GM23338 (cell line): ENCODE measurements around the gene SMIM31. TPM values are rescaled to one million over a fixed set of nuclear protein-coding genes. Genes with fewer than 3 reads are reported as not detected.

Experiments used
- ATAC-seq: fragments of 200-7000 bp; cut with Tn5 transposase; 3 replicates; pipeline ENCODE4 v1.9.1; 2020
- DNase-seq: peaks from one replicate; pipeline ENCODE4 v3.0.0-alpha.2; 2015; ENCODE audit warnings: low spot score
- H2AFZ ChIP-seq: fragments of 200-600 bp; sonication (generic); 2 replicates; pipeline ENCODE4 v1.8.0; 2016; ENCODE audit warnings: antibody characterized with exemption, mild to moderate bottlenecking, moderate library complexity
- H3F3A ChIP-seq: fragments of 200-600 bp; sonication (generic); replicated peaks from 2 replicates; pipeline ENCODE4 v1.8.0; 2017; ENCODE audit warnings: antibody characterized with exemption, mixed run types, low read depth
- H3K27ac ChIP-seq: fragments of 200-600 bp; sonication (generic); 2 replicates; pipeline ENCODE4 v1.6.1; 2016; ENCODE audit warnings: low read depth
- H3K27me3 ChIP-seq: fragments of 200-600 bp; sonication (generic); 2 replicates; pipeline ENCODE4 v1.8.0; 2016; ENCODE audit warnings: mild to moderate bottlenecking, mixed run types, moderate library complexity; ENCODE audit not compliant: insufficient read depth
- H3K36me3 ChIP-seq: fragments of 200-600 bp; sonication (generic); 2 replicates; pipeline ENCODE4 v1.8.0; 2016; ENCODE audit warnings: mild to moderate bottlenecking; ENCODE audit not compliant: insufficient read depth
- H3K4me1 ChIP-seq: fragments of 200-600 bp; sonication (generic); 2 replicates; pipeline ENCODE4 v1.8.0; 2016; ENCODE audit warnings: mild to moderate bottlenecking, moderate library complexity; ENCODE audit not compliant: insufficient read depth
- H3K4me2 ChIP-seq: fragments of 200-600 bp; sonication (generic); 2 replicates; pipeline ENCODE4 v1.7.1; 2017; ENCODE audit warnings: mixed run types
- H3K4me3 ChIP-seq: fragments of 200-600 bp; sonication (generic); 2 replicates; pipeline ENCODE4 v1.6.1; 2016; ENCODE audit warnings: mixed run types
- H3K79me2 ChIP-seq: fragments of 200-600 bp; sonication (generic); replicated peaks from 2 replicates; pipeline ENCODE4 v1.8.0; 2017; ENCODE audit warnings: mild to moderate bottlenecking; ENCODE audit not compliant: insufficient read depth
- H3K9me2 ChIP-seq: fragments of 200-600 bp; sonication (generic); 2 replicates; pipeline ENCODE4 v1.8.0; 2017; ENCODE audit not compliant: insufficient read depth
- H4K20me1 ChIP-seq: fragments of 200-600 bp; sonication (generic); replicated peaks from 2 replicates; pipeline ENCODE4 v1.8.0; 2017; ENCODE audit warnings: mild to moderate bottlenecking; ENCODE audit not compliant: insufficient read depth
- H3K27ac Mint-ChIP-seq: 2 replicates; pipeline ENCODE4 v1.8.0; 2020; ENCODE audit warnings: inconsistent platforms, mild to moderate bottlenecking, moderate library complexity, mixed read lengths
- H3K27me3 Mint-ChIP-seq: 3 replicates; pipeline ENCODE4 v1.8.0; 2022; ENCODE audit warnings: low read depth, mild to moderate bottlenecking, moderate library complexity, mixed read lengths, inconsistent platforms; ENCODE audit not compliant: insufficient read depth, poor library complexity
- H3K36me3 Mint-ChIP-seq: 3 replicates; pipeline ENCODE4 v1.8.0; 2021; ENCODE audit warnings: low read depth, mild to moderate bottlenecking, inconsistent platforms, moderate library complexity, mixed read lengths
- H3K4me1 Mint-ChIP-seq: 3 replicates; pipeline ENCODE4 v1.8.0; 2020; ENCODE audit warnings: mild to moderate bottlenecking, inconsistent platforms, mixed read lengths
- H3K4me3 Mint-ChIP-seq: 3 replicates; pipeline ENCODE4 v1.8.0; 2021; ENCODE audit warnings: moderate library complexity, mild to moderate bottlenecking, inconsistent platforms, mixed read lengths
- H3K9me3 Mint-ChIP-seq: 3 replicates; pipeline ENCODE4 v1.8.0; 2020; ENCODE audit warnings: moderate library complexity, mild to moderate bottlenecking, inconsistent platforms, mixed read lengths
- CREB1 ChIP-seq: fragments of 250-450 bp; sonication (Bioruptor Pico); IDR thresholded peaks from 2 replicates; pipeline ENCODE4 v1.5.0; 2020; ENCODE audit warnings: low read depth, mild to moderate bottlenecking, moderate library complexity
- CTCF ChIP-seq, 2 experiments: fragments of 200-600 bp in 1 of 2; sonication (generic) in 1 of 2; conservative IDR thresholded peaks; 2 replicates each; pipeline versions ENCODE4 v1.5.1 to v1.6.1; 2016 to 2017; ENCODE audit warnings: antibody characterized with exemption in 2 of 2, low read depth in 2 of 2, mild to moderate bottlenecking in 2 of 2, moderate library complexity in 1 of 2
- ETS1 ChIP-seq: IDR thresholded peaks from 2 replicates; pipeline ENCODE4 v1.6.1; 2016; ENCODE audit warnings: antibody characterized with exemption
- EZH2 ChIP-seq: fragments of 200-600 bp; sonication (generic); IDR thresholded peaks from one replicate; pipeline ENCODE4 v1.8.0; 2017; ENCODE audit warnings: antibody characterized with exemption, mild to moderate bottlenecking, low read depth; ENCODE audit not compliant: unreplicated experiment
- EZH2phosphoT487 ChIP-seq: fragments of 200-600 bp; sonication (generic); IDR thresholded peaks from one replicate; pipeline ENCODE4 v1.8.1; 2018; ENCODE audit warnings: antibody characterized with exemption; ENCODE audit not compliant: unreplicated experiment
- JUNB ChIP-seq: IDR thresholded peaks from one replicate; pipeline ENCODE4 v1.6.1; 2016; ENCODE audit warnings: antibody characterized with exemption; ENCODE audit not compliant: unreplicated experiment
- NANOG ChIP-seq: IDR thresholded peaks from 2 replicates; pipeline ENCODE4 v1.6.1; 2016; ENCODE audit warnings: antibody characterized with exemption, borderline replicate concordance
- POLR2AphosphoS5 ChIP-seq: IDR thresholded peaks from 2 replicates; pipeline ENCODE4 v1.6.1; 2016; ENCODE audit warnings: antibody characterized with exemption, low read depth
- STAT1 ChIP-seq: IDR thresholded peaks from one replicate; pipeline ENCODE4 v1.6.1; 2016; ENCODE audit warnings: antibody characterized with exemption; ENCODE audit not compliant: unreplicated experiment
- ZNF114 ChIP-seq: fragments of 250-450 bp; sonication (Bioruptor Pico); IDR thresholded peaks from 2 replicates; pipeline ENCODE4 v1.5.0; 2020; ENCODE audit warnings: mild to moderate bottlenecking, moderate library complexity
- ZNF331 ChIP-seq: fragments of 250-450 bp; sonication (Bioruptor Pico); IDR thresholded peaks from 2 replicates; pipeline ENCODE4 v1.5.0; 2020; ENCODE audit warnings: low read depth, mild to moderate bottlenecking, moderate library complexity
- ZNF462 ChIP-seq: fragments of 250-450 bp; sonication (Bioruptor Pico); IDR thresholded peaks from 2 replicates; pipeline ENCODE4 v1.5.0; 2020; ENCODE audit warnings: mild to moderate bottlenecking, moderate library complexity
- polyA plus RNA-seq: library from polyadenylated mRNA; unstranded; fragments of >200 nt; fragmentation: Nextera tagmentation; extraction: Ambion mirVana; gene quantifications from 2 replicates; pipeline ENCODE4 v1.2.1, GENCODE V29; 2016
- total RNA-seq: library from RNA; depleted of rRNA; stranded (reverse); fragments of >200 nt; shearing (Covaris generic); gene quantifications from 2 replicates; pipeline ENCODE4 v1.2.3, GENCODE V29; 2014

The SMIM31 gene
- total and polyA plus RNA-seq, 2 experiments from 2014 or later: not detected

- no peak overlapping the region for H3K4me2 ChIP-seq
- Mint-ChIP-seq H3K36me3 (no peaks in the 10 kb centered on the region), H3K4me1 (peaks cover 9% of the 10 kb centered on the region; the same call in 2 of the 3 replicates), H3K27me3 (no peaks in the 10 kb centered on the region), H3K4me3 (no peak overlapping the region), H3K27ac (no peak overlapping the region), H3K9me3 (no peaks in the 10 kb centered on the region)
- DNase-seq (no peak), ATAC-seq (no peak)
- H2AFZ ChIP-seq: no peak overlapping the region
- H3K9me2 ChIP-seq: no peaks in the 10 kb centered on the region
- H3K36me3 ChIP-seq: no peaks in the 10 kb centered on the region
- no peak overlapping the region for H3K27ac ChIP-seq
- no peaks in the 10 kb centered on the region for H3K4me1 ChIP-seq
- no peak for TF ChIP-seq CREB1 (CRISPR knock-in tag)
- no peak for TF ChIP-seq POLR2AphosphoS5
- no peak for TF ChIP-seq ETS1
- TF ChIP-seq EZH2: no peak
- TF ChIP-seq NANOG: no peak
- TF ChIP-seq EZH2phosphoT487: no peak
- TF ChIP-seq ZNF114 (CRISPR knock-in tag): no peak
- TF ChIP-seq JUNB: no peak
- TF ChIP-seq ZNF462: no peak
- no peak for TF ChIP-seq ZNF331 (CRISPR knock-in tag)
- no peak for TF ChIP-seq CTCF (conservative IDR thresholded peaks at IDR 0.05; ENCODE audit: low read depth in 2 of 2)
- no peak for TF ChIP-seq STAT1
- H3K4me3 ChIP-seq: no peak overlapping the region
- no peaks in the 10 kb centered on the region for H4K20me1 ChIP-seq
- H3K79me2 ChIP-seq: no peaks in the 10 kb centered on the region
- H3F3A ChIP-seq: no peaks in the 10 kb centered on the region
- H3K27me3 ChIP-seq: no peaks in the 10 kb centered on the region
Observed at GRCh38 chr4:164765096-164765495, 11.2 kb downstream of the SMIM31 start.
